ENCODE measurements around the gene DLGAP4.

The DLGAP4 gene

GRCh38 chr20:36408219-36408618, 102.1 kb downstream of the DLGAP4 start (continued):
- no peak for TF ChIP-seq PATZ1 (CRISPR knock-in tag; IDR thresholded peaks at IDR 0.05; ENCODE audit: borderline replicate concordance)
- no peak for TF ChIP-seq ZNF8 (CRISPR knock-in tag; IDR thresholded peaks at IDR 0.05)
- TF ChIP-seq ARNTL (CRISPR knock-in tag; IDR thresholded peaks at IDR 0.05; ENCODE audit: borderline replicate concordance, low read depth) = no peak
- no peak for TF ChIP-seq ZFP30 (CRISPR knock-in tag; IDR thresholded peaks at IDR 0.05)
- no peak for TF ChIP-seq CSRNP3 (CRISPR knock-in tag; IDR thresholded peaks at IDR 0.05)
- TF ChIP-seq ESRRG (CRISPR knock-in tag; IDR thresholded peaks at IDR 0.05) = no peak
- TF ChIP-seq OSR1 (CRISPR knock-in tag; IDR thresholded peaks at IDR 0.05) = no peak

- TF ChIP-seq ISL1 (CRISPR knock-in tag; IDR thresholded peaks at IDR 0.05) = no peak
- no peak for TF ChIP-seq BACH2 (CRISPR knock-in tag; IDR thresholded peaks at IDR 0.05; ENCODE audit: borderline replicate concordance)
- TF ChIP-seq OSR1 (CRISPR knock-in tag; IDR thresholded peaks at IDR 0.05) = no peak
- TF ChIP-seq TSHZ2 (CRISPR knock-in tag; IDR thresholded peaks at IDR 0.05) = no peak
- TF ChIP-seq ARNTL (CRISPR knock-in tag; IDR thresholded peaks at IDR 0.05; ENCODE audit: borderline replicate concordance, low read depth) = no peak
- no peak for TF ChIP-seq GLIS3 (CRISPR knock-in tag; IDR thresholded peaks at IDR 0.05)
- TF ChIP-seq RARB (CRISPR knock-in tag; IDR thresholded peaks at IDR 0.05) = no peak
- no peak for TF ChIP-seq TOX (CRISPR knock-in tag; IDR thresholded peaks at IDR 0.05; ENCODE audit: borderline replicate concordance)
- TF ChIP-seq ZNF70 (CRISPR knock-in tag; IDR thresholded peaks at IDR 0.05) = no peak
- TF ChIP-seq ZC3H10 (CRISPR knock-in tag; IDR thresholded peaks at IDR 0.05) = no peak
- TF ChIP-seq TCF4 (CRISPR knock-in tag; IDR thresholded peaks at IDR 0.05; ENCODE audit: borderline replicate concordance) = no peak
- no peak for TF ChIP-seq PATZ1 (CRISPR knock-in tag; IDR thresholded peaks at IDR 0.05; ENCODE audit: borderline replicate concordance)
- no peak for TF ChIP-seq ZNF8 (CRISPR knock-in tag; IDR thresholded peaks at IDR 0.05)
- no peak for TF ChIP-seq SNAI2 (CRISPR knock-in tag; IDR thresholded peaks at IDR 0.05)
- TF ChIP-seq CREB5 (CRISPR knock-in tag; IDR thresholded peaks at IDR 0.05; ENCODE audit: low read depth) = no peak
- no peak for TF ChIP-seq POU6F1 (CRISPR knock-in tag; IDR thresholded peaks at IDR 0.05; ENCODE audit: borderline replicate concordance, low read depth)
- TF ChIP-seq CSDC2 (CRISPR knock-in tag; IDR thresholded peaks at IDR 0.05) = no peak
- TF ChIP-seq ESRRG (CRISPR knock-in tag; IDR thresholded peaks at IDR 0.05) = no peak
- no peak for TF ChIP-seq ZFP3 (CRISPR knock-in tag; IDR thresholded peaks at IDR 0.05)
- TF ChIP-seq ZFP30 (CRISPR knock-in tag; IDR thresholded peaks at IDR 0.05) = no peak
Measured at GRCh38 chr20:36411861-36412454, 105.8 kb downstream of the DLGAP4 start.

More at GRCh38 chr20:36411861-36412454, 105.8 kb downstream of the DLGAP4 start:
- no peak for ATAC-seq

Measured in SK-N-SH treated with all-trans-retinoic acid at 6 μM for 48 hours (cell line).